Activated CD4-positive, CD25-positive, alpha-beta regulatory T cell treated with anti-CD3 and anti-CD28 coated beads, Interleukin-2, amount 50 U/mL, for 24 hours (primary cell): ENCODE measurements around the gene PLP2.
A peak's percentile ranks its signal among the peaks of the same experiment; 100 is the strongest.
"Not testable (repeated sequence)": the region's sequence is repeated elsewhere in the genome, so short reads cannot be mapped to it uniquely, and the experiment has no call there.

ENCODE experiments used
- ATAC-seq, 2 donors: fragments of 150-1000 bp; cut with Tn5 transposase; one replicate each; pipeline ENCODE4 v1.10.0; 2021; ENCODE audit warnings: mild to moderate bottlenecking in 1 of 2, moderate library complexity in 1 of 2

The PLP2 gene

DNA sequence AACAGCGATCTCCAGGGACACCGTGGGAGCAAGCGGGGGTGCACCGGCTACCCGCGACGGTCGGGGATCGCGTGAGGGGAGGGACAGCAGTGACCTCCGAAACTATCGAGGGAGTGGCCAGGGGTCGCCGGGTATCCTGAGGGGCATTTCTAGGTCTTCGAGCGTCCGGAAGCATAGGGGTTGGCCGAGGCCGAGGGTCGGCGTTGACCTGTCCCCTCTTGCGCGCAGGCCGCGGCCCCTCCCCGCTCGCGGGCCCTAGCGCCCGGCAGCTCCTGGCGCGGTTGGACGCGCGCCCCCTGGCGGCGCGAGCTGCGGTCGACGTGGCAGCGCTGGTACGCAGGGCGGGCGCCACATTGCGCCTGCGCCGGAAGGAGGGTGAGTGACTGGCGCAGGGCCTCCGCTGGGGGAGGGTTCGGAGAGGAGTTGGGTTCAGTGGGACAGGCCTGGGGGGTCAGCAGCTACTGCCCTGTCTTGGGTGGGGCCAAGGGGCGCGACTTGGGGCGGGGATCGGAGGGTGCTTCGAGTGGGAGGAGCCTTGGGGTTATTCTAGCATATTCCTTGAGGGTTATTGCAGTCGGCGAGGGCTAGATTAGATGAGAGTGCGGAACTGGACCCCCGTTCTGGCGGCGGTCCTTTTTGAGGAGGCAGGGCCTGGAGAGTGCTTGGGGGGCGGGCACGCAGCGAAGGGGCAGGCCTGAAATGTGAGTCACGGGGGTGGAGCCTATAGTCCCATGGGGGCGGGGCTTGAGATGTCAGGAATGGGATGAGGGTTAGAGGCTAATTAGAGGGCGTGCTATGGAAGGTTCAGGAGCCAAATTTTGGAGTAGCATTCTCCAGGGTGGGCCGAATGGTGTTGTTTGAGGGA is 7.9 kb upstream of the PLP2 start:
- peak; percentile 56 to 62 for ATAC-seq

DNA sequence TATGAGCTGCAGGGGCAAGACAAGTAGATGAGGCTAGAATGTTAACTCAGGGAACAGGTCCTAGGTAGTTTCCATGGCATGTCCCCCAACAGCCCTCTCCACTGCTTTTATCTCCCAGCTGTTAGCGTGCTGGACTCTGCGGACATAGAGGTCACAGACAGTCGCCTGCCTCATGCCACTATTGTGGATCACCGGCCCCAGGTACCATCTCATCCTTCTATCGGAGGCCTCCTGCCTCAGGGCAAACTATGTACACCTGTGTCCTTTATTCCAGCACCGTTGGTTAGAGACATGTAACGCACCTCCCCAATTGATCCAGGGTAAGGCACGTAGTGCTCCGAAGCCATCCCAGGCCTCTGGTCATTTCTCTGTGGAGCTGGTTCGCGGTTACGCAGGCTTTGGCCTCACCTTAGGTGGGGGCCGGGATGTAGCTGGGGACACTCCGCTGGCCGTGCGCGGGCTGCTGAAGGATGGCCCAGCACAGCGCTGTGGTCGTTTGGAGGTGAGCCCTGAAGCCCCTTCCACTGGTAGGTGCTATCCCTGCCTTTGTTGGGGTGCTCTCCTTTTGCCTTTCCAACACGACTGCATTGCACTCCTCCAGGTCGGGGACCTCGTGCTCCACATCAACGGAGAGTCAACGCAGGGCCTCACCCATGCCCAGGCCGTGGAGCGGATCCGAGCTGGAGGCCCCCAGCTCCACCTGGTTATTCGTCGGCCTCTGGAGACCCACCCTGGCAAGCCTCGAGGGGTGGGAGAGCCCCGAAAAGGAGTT is 6.9 kb upstream of the PLP2 start:
- ATAC-seq = no peak

DNA sequence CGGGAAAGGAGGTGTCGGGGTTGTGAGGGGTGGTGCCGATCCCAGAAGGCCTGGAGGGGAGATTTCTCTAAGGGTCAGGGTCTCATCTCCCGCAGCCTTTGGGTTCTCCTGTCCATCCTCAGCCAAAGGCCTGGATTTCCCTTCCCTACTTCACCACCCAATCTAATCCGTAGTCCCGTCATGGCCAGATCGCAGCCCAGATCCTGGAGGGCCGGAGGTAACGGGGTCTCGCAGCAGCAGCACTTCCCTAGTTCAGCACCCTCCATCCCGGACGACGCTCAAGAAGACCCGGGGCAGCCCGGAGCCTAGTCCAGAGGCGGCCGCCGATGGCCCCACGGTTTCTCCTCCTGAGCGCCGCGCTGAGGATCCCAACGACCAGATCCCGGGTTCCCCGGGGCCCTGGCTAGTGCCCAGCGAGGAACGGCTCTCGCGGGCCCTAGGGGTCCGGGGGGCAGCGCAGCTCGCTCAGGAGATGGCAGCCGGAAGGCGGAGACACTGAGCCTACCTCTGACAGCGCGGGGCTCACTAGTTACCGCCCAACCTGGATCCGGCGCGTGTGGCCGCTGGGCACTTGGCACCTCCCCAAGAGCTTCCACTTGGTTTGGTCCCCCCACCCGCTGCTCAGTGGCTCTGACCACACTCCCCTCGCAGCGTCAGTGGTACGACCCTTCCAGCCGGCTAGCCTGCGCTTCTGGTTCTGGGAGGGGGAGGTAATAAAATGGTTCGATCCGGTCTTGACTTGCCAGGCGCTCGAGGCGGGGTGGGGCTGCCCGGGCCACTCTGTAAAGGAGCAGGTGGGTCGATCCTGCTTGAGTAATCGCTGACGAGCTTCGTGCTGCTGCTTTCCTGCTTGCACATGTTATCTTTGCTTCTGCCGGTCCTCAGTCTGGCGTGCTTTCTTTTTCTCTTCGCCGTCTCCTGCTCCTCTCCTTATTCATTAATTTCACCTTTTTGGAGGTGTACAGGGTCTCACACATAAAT is 5.5 kb upstream of the PLP2 start:
- peak; percentile 67 to 70 for ATAC-seq

DNA sequence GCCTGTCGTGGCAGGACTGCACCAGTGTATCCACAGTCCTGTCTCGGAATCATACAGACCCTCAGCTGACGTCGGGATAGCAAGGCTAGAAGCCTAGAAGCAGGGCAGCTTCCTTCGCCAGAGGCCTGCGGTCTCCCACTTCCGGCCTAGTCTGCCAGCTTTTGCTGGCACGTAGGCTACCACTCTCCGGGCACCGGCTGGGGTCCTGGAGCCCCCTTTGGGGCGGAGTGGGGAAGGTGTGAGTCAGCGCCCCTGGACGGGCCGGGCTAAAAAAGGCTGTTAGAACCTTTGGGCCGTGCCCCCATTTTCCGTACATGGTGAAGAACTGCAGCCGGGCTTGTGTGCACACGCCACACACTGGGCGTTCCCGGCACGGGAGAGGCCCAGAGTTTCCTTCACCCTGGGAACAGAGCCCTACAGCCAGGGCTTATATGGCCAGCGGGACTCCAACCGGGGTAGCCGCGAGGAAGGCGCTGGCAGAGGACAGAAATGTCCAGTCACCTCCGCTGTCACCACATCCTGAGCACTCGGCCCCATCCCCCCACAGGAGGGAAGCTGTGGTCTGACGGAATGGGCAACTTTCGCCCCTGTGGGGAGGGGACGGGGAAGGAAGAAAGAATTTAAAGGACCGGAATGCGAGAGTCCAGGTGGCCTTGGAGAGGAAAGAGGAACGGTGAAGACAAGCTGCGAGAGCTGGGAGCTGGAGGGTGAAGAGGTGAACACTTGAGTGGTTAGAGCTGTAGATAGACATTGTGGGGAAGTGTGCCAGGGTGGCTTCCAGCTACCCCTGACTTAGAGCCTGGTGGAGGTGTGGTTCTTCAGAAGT is 4.6 kb upstream of the PLP2 start:
- peak; percentile 18 to 26 for ATAC-seq

DNA sequence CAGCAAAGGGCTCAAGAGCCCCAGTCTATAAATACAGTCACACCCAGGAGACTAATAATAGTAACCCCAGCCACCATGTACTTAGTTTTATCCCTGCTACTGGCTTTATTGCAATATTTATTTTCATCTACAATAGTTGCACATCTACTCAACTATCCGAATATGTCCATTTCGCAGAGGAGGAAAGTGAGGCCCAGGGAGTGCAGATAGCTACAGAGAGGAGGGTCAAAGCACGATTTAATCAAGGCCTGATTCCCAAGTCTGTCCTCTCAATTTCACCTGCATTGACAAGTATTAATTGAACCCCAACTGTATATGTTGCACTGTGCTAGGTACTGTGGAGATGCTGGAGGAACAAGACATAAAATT is 4.0 kb upstream of the PLP2 start:
- no peak for ATAC-seq

DNA sequence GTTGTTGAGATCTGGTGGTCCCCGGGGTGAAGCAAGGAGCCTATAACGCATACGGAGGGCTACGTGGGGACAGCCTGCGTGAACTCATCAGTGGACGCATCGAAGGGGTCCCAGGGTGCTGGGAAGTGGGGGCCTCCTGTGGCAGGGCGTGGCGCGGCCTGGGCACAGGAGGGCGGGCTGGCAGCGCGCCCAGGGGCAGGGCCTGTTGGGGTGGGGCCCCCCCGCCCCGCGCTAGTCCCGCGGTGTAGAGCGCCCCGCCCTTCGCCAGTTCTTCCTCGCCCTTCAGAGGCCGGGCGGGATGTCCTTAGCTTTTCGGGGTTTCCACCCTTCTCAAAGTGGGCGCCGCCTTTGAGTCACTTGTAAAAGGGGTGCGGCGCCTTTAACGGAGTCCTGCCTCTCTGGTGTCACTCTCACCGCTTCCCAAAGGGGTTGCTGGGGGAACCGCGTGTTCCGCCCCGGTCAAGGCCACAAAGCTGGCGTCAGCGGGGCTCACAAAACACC is 632 bp downstream of the PLP2 start:
- peak; percentile 75 to 78 for ATAC-seq

DNA sequence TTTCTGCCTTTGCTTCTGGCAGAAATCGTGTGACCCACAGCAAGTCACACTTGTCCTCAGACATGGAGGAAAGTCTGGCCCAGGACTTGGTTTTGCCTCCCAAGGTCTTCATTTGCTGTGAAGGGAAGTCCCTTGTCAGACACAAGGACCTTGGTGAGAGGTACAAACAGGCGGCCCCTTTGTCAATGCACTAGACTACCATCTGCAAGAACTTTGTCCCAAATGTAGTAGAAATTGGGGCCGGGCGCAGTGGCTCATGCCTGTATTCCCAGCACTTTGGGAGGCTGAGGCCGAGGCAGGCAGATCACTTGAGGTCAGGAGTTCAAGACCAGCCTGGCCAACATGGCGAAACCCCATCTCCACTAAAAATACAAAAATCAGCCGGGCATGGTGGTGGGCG is 1.8 kb downstream of the PLP2 start:
- not testable (repeated sequence) for ATAC-seq

DNA sequence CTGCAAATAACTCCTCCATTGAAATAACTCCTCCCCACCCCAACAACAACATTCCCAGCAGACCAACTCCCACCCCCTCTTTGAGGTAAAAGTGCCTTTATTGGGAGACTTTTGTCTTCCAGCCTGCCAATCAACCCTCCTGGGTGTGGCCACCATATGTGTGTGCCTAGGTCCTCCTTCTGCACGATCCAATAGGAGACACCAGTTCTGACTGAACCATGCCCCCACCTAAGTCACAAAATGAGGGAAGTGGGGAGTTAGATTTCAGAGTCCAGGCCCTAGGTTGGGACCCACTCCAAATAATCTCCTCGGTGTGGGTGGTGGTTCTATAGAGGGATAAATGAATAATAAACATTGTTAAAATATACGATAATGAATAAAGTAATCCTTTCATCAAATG is 3.0 kb downstream of the PLP2 start:
- no peak for ATAC-seq

DNA sequence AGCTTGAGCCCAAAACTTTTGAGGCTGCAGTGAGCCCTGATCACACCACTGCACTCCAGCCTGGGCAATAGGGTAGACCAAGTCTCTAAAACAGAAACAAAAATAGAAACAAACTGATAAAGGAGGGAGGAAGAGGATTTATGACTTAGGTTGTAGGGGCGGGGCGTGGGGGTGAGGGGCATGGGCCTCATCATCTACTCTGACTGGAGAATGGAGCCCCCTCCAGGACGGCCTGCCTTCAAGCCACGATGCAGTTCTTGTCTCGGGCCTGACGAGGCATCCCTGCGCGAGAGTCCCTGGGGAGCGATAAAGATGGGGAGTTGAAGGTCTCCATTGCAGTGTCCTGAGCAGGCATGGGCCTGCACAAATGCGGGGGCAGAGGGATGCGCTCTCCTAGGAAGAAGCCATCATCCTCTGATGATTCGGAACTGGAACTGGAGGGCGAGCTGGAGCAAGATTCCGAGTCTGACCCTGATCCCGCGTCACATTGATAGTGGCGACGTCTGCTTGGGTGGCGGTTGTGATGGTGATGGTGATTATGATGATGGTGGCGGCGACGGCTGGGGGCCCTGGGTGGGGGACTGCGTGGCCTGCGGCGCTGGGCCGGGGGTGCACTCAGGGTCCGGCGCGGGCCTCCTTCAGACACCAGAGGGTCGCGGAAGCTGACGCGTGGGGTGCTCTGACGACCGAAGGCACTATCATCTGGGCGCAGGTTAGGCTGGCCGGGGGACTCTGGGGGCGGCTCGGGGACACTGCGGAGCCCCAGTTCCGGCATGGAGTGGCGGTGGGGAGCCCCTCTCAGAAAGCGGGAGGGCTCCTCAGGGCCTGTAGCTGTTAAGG is 4.0 kb downstream of the PLP2 start:
- no peak for ATAC-seq

DNA sequence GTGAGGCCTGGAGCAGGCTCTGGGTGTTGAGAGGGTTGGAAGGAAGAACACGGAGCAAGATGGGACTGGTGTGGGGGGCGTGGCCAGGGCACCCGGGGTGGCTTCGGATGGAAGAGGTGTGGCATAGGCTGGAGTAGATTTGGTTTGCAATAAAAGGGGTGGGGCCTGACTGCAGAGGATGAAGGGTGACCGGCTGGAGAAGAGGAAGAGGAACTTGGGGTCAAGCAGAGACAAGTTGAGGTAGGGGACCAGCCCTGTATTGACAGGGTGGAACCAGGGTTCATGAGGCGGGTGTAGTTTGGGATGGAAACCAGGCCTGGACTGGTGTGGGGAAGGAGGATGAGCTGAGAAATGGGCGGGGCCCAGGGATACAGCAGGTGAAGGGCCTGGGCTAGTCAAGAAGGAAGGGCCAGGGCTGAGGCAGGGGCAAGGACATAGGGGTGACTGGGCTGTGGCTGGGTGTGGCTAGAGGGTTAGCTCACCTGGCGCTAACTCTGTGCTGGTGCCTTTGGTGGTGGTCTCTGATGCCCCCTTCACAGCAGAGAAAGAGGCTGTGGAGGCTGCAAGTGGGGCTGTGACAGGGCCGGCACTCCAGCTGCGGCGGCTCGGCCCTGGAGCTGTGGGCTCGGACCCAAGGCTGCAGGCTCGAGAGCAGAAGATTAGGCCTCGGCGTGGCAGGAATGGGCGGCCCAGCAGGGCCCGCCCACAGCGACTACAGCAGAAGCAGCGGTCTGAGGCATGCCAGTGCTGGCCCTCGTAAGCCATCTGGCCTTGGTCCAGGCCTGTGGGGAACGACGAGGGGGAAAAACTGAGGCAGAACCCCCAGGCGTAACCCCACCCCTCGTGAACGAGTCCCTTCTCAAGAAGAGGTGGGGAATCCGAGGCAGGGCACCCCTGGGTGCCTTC is 5.0 kb downstream of the PLP2 start:
- ATAC-seq = no peak

DNA sequence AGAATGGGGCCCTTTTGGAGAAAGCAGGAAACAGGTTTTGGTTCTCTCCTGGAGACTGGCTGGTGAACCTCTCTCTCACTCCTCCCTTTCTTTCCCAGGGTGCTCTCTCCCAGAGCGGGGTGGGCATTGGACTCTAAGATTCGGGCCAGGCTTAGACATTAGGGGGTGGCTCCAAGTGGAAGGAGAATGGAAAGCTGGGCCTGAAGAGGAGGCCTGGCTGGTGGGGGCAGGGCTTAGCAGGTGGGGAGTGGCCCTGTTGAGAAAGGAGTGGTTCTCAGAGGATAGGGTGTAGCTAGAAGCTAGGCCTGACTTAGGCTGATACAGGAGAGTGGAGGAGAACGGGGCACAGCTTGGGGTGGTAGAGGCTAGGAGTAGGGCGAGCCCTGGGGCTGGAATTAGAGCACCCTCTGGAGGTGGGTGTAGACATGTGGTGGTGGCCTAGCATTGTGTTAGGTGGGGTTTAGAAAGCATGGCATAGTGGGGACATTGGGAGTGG is 5.7 kb downstream of the PLP2 start:
- peak in 1 of 2 donors; percentile 46 for ATAC-seq

DNA sequence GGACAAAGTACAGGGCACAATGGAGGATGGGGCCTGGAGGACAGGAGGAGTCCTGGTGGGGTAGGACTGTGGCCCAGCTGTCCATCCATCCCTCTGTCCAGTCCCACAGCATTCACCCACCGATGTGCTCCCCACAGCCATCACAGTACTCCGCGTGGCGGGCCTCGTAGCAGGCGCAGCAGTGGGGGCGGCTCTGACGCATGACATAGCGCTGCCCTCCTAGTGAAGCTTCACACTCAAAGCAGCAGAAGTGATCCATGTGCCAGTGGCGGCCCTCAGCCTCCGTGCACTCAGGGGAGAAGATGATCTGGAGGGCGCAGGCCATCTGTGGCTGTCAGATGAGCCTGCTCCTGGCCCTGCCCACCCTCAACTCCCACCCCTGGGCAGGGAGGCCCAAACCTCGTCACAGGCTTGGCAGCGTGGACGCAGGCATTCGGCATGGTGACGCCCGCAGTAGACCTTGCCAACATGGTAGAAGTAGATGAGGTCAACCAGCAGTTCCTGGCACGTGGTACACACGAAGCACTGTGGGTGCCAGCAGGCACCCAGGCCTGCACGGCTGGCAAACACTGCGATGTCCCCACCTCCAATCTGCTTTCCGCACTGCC is 6.3 kb downstream of the PLP2 start:
- no peak for ATAC-seq

DNA sequence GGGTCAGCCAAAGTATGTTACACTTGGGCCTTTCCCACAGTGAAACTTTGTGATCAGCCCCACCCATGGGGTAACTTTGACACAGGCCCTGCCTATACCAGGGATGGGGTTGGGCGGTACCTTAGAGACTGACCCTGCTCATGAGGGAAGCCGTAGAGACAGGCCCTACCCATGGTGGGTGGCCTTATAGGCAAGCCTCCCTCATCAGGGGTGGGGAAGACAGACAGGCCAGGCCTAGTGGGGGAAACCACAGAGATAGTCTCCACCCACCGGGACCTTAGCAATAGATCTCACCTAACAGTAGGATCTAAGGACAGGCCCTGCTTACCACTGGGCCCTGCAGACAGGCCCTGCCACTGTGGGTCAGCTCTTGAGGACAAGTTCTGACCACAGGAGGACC is 6.8 kb downstream of the PLP2 start:
- no peak for ATAC-seq

DNA sequence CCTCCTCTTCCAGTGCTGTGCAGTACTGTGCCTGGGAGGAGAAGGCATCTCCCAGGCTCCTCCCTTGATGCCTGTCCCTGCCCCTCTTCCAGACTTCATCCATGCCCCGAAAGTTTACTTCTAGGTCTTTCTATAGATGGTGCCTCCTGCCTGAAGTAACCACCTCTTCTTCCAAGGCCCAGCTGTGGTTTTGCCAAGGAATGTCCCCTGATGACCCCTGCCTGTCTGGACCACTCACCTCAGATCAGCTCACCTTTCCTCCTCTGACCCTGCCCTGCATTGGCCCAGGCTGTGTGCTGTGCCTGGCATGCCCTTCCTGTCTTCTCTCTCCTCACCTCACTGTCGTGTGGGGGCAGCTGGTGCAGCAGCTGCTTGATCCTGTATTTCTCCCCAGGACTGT is 7.7 kb downstream of the PLP2 start:
- ATAC-seq = no peak

DNA sequence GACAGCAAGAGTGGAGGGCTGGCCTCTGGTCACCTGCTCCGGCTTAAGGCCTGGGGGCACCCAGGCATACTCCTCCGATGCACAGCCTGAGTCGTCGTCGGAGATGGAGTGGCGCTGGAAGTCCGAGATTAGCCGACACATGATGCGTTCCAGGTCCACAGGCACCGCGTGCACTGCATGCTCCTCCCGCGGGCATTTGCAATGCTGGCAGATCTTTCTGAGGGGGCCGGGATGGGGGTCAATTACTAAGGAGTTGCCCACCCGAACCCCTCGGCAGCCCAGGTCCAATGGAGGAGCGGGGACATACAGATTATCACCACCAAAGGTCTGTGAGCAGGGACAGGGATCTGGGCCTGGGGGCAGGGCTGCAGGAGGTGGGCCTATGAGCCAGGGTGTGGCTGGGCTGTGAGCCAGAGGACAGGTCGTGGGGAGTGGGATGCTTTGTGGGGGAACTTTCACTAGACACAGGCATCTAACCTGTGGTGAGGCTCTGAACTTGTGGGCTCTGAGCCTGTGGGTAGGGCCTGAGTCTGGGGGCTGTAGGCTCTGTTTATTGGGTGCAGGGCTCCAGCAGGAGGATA is 12.1 kb downstream of the PLP2 start:
- no peak for ATAC-seq

DNA sequence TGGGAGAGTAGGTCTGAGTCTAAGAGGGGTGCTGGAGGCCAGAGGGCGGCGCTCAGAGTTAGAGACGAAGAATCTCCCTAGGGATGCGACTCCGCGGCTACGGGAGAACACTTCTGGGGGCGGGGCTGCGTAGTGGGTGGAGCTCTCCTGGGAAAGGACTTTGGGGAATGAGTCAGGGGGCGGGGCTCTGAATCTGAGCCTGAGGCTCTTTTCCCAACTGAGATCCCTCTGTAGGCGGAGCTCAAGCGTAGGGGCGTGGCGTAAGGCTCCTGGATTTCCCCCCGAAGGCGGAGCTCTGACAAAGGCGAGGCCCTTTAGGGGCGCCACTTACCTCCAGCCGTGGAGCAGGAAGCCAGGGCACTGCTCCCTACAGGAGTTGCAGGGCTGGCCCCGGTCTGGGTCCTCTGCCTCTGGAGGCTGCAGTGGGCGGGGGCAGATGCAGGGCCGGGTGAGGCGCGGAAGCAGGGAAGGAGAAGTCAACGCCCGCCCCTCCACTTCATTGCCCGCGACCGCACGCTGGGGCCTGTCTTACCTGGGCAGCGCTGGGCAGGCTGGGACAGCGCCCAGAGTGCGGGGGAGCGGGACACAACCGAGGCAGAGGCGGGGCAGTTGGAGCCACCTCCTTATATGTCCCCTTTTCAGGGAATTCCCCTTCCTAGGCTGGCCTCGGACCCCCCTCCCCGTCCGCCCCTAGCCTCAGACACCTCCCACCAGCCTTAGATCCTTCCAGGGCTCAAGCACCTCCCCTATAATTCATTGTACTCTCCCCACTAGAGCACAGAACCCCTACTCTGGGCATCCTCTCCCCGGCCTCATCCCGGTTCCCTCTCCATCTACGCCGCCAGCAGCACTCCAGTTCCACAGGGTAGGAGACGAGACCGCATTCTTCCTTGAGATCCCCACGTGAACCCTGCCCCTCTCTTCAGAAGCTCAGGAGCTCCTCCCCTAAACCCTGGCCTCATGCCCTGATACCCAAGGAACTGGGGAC is 12.9 kb downstream of the PLP2 start:
- ATAC-seq = peak; percentile 51 to 52
